Measurements from ENCODE around the gene MKRN2.

The MKRN2 gene

GRCh38 chr3:12583280-12583679 lies 26.4 kb downstream of the MKRN2 start:
- peaks cover 75% of the 10 kb centered on the region for H3K36me3 Mint-ChIP-seq (ENCODE audit: low read depth)
- no peak overlapping the region for H3K27ac Mint-ChIP-seq
- H3K27me3 Mint-ChIP-seq (ENCODE audit: low read depth), result no peaks in the 10 kb centered on the region
- H3K9me3 Mint-ChIP-seq, result no peaks in the 10 kb centered on the region
- H3K4me1 Mint-ChIP-seq, result no peaks in the 10 kb centered on the region
- no peak for TF ChIP-seq CTCF (IDR thresholded peaks at IDR 0.05; ENCODE audit: unreplicated experiment in 3 of 3)
- H3K4me3 Mint-ChIP-seq, result no peak overlapping the region

GRCh38 chr3:12584083-12584482 lies 27.2 kb downstream of the MKRN2 start:
- H3K4me3 Mint-ChIP-seq, result no peak overlapping the region
- no peaks in the 10 kb centered on the region for H3K4me1 Mint-ChIP-seq
- no peaks in the 10 kb centered on the region for H3K27me3 Mint-ChIP-seq (ENCODE audit: low read depth)
- H3K27ac Mint-ChIP-seq, result peak overlapping the region in 1 of 3 experiments; percentile 63
- no peaks in the 10 kb centered on the region for H3K9me3 Mint-ChIP-seq
- no peak for TF ChIP-seq CTCF (IDR thresholded peaks at IDR 0.05; ENCODE audit: unreplicated experiment in 3 of 3)
- H3K36me3 Mint-ChIP-seq (ENCODE audit: low read depth), result peaks cover 76% of the 10 kb centered on the region

GRCh38 chr3:12585181-12585580 lies 28.3 kb downstream of the MKRN2 start:
- H3K27ac Mint-ChIP-seq, result peak overlapping the region in 1 of 3 experiments; percentile 44

GRCh38 chr3:12585970-12586369 lies 29.1 kb downstream of the MKRN2 start:
- no peak for TF ChIP-seq CTCF (IDR thresholded peaks at IDR 0.05; ENCODE audit: unreplicated experiment in 3 of 3)
- H3K4me3 Mint-ChIP-seq, result no peak overlapping the region
- H3K9me3 Mint-ChIP-seq, result no peaks in the 10 kb centered on the region
- no peaks in the 10 kb centered on the region for H3K4me1 Mint-ChIP-seq
- no peaks in the 10 kb centered on the region for H3K27me3 Mint-ChIP-seq (ENCODE audit: low read depth)
- H3K36me3 Mint-ChIP-seq (ENCODE audit: low read depth), result peaks cover 74% of the 10 kb centered on the region
- peak overlapping the region in 1 of 3 experiments; percentile 45 for H3K27ac Mint-ChIP-seq

More at GRCh38 chr3:12585181-12585580, 28.3 kb downstream of the MKRN2 start:
- TF ChIP-seq CTCF (IDR thresholded peaks at IDR 0.05; ENCODE audit: unreplicated experiment in 3 of 3), result no peak
- H3K9me3 Mint-ChIP-seq, result no peaks in the 10 kb centered on the region
- no peak overlapping the region for H3K4me3 Mint-ChIP-seq
- H3K27me3 Mint-ChIP-seq (ENCODE audit: low read depth), result no peaks in the 10 kb centered on the region
- no peaks in the 10 kb centered on the region for H3K4me1 Mint-ChIP-seq
- H3K36me3 Mint-ChIP-seq (ENCODE audit: low read depth), result peaks cover 71% of the 10 kb centered on the region

GRCh38 chr3:12586403-12586802 lies 29.5 kb downstream of the MKRN2 start:
- peaks cover 76% of the 10 kb centered on the region for H3K36me3 Mint-ChIP-seq (ENCODE audit: low read depth)
- no peak overlapping the region for H3K4me3 Mint-ChIP-seq
- no peaks in the 10 kb centered on the region for H3K9me3 Mint-ChIP-seq
- TF ChIP-seq CTCF (IDR thresholded peaks at IDR 0.05; ENCODE audit: unreplicated experiment in 3 of 3), result no peak
- H3K27me3 Mint-ChIP-seq (ENCODE audit: low read depth), result no peaks in the 10 kb centered on the region
- H3K4me1 Mint-ChIP-seq, result no peaks in the 10 kb centered on the region
- no peak overlapping the region for H3K27ac Mint-ChIP-seq
